Neutrophil (primary cell): Measurements from ENCODE around the gene BMPR1B.

Experiments used
- H3K27ac ChIP-seq: fragments of 200-600 bp; sonication (generic); 2 replicates; pipeline ENCODE4 v1.5.1; 2016; ENCODE audit warnings: mild to moderate bottlenecking, moderate library complexity
- H3K27me3 ChIP-seq: fragments of 200-600 bp; sonication (generic); 2 replicates; pipeline ENCODE4 v1.6.0; 2016; ENCODE audit warnings: mild to moderate bottlenecking
- H3K36me3 ChIP-seq: fragments of 200-600 bp; sonication (generic); 2 replicates; pipeline ENCODE4 v1.5.1; 2017
- H3K4me1 ChIP-seq, 2 experiments: fragments of 200-600 bp in 1 of 2; sonication (generic) in 1 of 2; 1 replicate in 1 of 2; 2 replicates in 1 of 2; pipeline versions ENCODE4 v1.5.1 to v1.6.1; 2013 to 2016; ENCODE audit warnings: low read depth in 1 of 2, low read length in 1 of 2, mild to moderate bottlenecking in 1 of 2, moderate library complexity in 1 of 2; ENCODE audit not compliant: control insufficient read depth in 1 of 2, insufficient read depth in 1 of 2
- H3K4me3 ChIP-seq, 2 experiments: fragments of 200-600 bp in 1 of 2; sonication (generic) in 1 of 2; 1 replicate in 1 of 2; 2 replicates in 1 of 2; pipeline ENCODE4 v1.5.1; 2013 to 2016; ENCODE audit warnings: low read depth in 1 of 2, low read length in 1 of 2, mild to moderate bottlenecking in 1 of 2, moderate library complexity in 1 of 2
- H3K9me3 ChIP-seq: fragments of 200-600 bp; sonication (generic); 2 replicates; pipeline ENCODE4 v1.5.1; 2016
- TF ChIP-seq, protein P1 (sequence below): fragments of 200-600 bp; sonication (generic); IDR thresholded peaks from 2 replicates; pipeline ENCODE4 v1.5.1; 2016; ENCODE audit warnings: antibody characterized with exemption

Gene BMPR1B

DNA sequence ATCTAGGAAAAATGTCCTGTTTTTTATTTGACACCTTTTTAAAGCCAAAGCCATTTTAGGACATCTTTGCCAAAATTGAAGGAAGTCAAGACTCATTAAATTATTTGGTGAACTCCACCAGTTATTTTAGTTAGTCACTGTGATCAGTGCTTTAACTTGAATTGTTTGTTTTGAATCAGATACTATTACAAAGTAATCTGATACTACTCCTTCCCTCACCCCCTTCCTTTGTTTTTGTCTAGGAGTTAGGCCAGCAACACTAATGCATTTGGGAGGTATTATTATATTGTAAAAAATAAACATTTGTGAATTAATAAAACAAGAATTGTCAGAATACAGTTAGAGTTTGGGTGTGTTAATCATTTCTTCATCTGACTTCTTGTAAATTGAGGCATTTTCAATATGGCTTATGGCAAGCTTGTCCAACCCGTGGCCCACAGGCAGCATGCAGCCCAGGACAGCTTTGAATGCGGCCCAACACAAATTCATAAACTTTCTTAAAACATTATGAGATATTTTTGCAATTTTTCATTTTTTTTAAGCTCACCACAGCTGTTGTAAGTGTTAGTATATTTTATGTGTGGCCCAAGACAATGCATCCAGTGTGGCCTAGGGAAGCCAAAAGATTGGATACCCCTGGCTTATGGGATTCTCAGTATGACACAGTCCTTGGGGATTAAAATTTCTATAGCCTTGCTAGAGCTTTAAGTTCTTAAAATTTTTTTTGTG, 182.2 kb downstream of the BMPR1B start:
- Histone ChIP-seq H3K36me3 (no peaks in the 10 kb centered on the region), H3K4me3 (no peak overlapping the region), H3K9me3 (no peaks in the 10 kb centered on the region), H3K27ac (no peak overlapping the region), H3K4me1 (no peaks in the 10 kb centered on the region), H3K27me3 (no peaks in the 10 kb centered on the region)
- TF ChIP-seq, protein P1, sequence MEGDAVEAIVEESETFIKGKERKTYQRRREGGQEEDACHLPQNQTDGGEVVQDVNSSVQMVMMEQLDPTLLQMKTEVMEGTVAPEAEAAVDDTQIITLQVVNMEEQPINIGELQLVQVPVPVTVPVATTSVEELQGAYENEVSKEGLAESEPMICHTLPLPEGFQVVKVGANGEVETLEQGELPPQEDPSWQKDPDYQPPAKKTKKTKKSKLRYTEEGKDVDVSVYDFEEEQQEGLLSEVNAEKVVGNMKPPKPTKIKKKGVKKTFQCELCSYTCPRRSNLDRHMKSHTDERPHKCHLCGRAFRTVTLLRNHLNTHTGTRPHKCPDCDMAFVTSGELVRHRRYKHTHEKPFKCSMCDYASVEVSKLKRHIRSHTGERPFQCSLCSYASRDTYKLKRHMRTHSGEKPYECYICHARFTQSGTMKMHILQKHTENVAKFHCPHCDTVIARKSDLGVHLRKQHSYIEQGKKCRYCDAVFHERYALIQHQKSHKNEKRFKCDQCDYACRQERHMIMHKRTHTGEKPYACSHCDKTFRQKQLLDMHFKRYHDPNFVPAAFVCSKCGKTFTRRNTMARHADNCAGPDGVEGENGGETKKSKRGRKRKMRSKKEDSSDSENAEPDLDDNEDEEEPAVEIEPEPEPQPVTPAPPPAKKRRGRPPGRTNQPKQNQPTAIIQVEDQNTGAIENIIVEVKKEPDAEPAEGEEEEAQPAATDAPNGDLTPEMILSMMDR, result no peak

DNA sequence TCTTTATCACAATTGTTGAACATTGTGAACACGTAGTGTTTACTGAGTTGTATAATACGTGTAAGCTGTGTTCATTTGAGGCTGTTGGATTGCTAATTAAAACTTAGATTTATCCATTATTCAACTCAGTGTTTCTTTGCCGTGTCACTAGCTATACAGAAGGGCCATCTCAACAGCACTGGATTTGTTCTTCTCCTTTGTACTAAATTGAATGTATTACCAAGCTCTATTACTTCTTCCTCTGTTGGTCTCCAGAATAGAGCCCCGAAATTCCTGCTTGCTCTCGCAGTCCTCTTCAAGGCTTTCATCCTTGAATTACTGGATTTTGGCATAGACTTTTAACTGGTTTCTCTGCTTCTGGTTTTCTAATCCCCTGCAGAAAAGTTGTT, 182.8 kb downstream of the BMPR1B start:
- H3K36me3 ChIP-seq, result no peaks in the 10 kb centered on the region
- TF ChIP-seq, protein P1, result no peak
- no peaks in the 10 kb centered on the region for H3K4me1 ChIP-seq
- no peaks in the 10 kb centered on the region for H3K9me3 ChIP-seq
- no peaks in the 10 kb centered on the region for H3K27me3 ChIP-seq
- H3K27ac ChIP-seq, result no peak overlapping the region
- no peak overlapping the region for H3K4me3 ChIP-seq

DNA sequence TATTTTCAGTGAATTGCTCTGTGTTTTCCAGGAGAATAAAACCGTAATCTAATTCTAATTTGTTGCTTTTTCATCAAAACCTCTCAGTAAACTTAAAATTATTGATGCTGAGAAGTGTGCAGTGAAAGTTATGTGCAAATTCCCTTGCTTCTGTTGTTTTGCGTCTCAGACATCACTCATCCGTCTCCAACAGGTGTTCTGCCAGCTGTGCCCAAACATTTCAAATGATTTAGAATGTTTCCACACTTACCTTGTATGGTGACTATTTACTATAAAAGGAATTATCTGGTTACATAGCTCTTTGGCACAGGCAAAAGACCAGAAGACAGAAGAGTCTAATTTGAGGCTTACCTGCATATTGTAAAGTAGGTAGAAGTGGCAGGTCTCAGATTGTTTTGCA, 184.0 kb downstream of the BMPR1B start:
- H3K27me3 ChIP-seq, result no peaks in the 10 kb centered on the region
- H3K9me3 ChIP-seq, result no peaks in the 10 kb centered on the region
- TF ChIP-seq, protein P1, result no peak
- no peaks in the 10 kb centered on the region for H3K4me1 ChIP-seq
- no peak overlapping the region for H3K4me3 ChIP-seq
- H3K36me3 ChIP-seq, result no peaks in the 10 kb centered on the region
- H3K27ac ChIP-seq, result no peak overlapping the region

DNA sequence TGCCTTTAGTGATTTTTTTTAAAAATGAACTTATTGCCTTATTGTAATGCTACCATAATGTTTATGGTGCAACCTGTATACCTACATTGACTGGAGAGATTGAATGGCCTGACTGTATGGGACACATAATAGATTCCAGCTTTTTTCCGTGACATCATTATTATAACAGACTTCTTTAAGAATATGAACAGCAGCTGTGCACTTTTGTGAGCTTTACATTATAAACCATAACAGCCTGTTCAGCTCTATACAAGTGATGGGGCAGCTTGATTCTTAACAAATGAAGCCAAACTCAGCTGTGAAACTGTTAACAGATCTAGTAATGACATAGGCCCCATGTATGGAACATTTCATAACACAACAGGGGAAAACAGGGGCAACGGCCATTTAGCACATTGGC, 187.0 kb downstream of the BMPR1B start:
- H3K36me3 ChIP-seq, result no peaks in the 10 kb centered on the region
- no peaks in the 10 kb centered on the region for H3K4me1 ChIP-seq
- no peaks in the 10 kb centered on the region for H3K27me3 ChIP-seq
- H3K27ac ChIP-seq, result no peak overlapping the region
- no peaks in the 10 kb centered on the region for H3K9me3 ChIP-seq
- no peak overlapping the region for H3K4me3 ChIP-seq
- TF ChIP-seq, protein P1, result no peak

DNA sequence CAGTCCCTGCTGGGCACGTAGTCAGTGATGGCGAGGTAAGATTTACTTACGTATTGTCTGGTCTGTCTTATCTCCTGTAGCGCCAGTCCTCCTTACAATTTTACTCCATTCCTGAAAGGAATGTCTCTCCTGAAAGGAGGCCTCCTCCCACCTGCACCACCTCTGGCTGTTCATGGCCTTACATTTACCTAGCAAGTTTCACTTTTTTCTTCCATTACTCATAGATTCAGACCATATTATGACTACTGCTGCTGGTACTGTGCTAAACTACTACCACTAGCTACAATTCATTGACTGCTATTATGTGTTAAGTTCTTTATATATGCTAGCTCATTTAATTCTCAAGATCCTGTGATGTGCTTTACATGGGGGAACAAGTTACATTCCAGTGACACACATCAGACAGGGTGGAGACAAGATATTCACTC, 189.9 kb downstream of the BMPR1B start:
- TF ChIP-seq, protein P1, result no peak
- Histone ChIP-seq H3K9me3 (no peaks in the 10 kb centered on the region), H3K4me3 (no peak overlapping the region), H3K27ac (no peak overlapping the region), H3K27me3 (no peaks in the 10 kb centered on the region), H3K4me1 (no peaks in the 10 kb centered on the region), H3K36me3 (no peaks in the 10 kb centered on the region)
